Measurements from ENCODE around the gene SIX3.

DNA sequence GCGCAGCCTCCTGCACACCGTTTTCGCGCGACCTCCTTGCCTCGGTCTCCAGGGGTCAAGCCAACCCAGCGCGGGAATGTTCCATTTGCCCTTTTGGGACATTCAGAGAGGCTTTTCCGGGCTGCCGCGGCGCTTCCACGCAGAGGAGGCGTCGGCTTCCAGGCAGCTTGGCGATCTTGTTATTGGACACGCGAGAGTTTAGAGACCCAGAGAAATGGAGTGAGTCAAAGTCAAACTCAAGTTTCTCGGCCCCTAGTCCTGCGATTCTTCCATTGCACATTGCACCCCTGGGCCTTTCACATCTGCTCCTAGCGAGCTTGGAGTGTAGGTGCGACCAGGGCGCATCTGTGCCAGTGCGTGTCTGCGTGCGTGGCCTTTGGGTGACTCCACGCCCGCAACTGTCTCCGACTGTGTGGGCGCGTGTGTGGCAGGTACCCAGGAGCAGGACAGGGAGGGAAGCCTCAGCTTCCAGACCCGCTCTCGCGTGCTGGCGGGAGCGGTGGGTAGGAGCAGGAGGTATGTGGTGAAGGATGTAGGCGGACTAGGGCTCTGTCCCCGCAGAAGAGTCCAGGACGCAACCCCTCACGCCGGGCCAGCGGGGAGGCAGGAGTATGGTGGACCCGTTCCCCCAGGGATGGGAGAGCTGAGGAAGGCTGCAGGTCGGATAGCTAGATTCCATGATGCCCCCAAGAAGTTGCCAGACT, 13.5 kb downstream of the SIX3 start:
- TF ChIP-seq, protein P1, sequence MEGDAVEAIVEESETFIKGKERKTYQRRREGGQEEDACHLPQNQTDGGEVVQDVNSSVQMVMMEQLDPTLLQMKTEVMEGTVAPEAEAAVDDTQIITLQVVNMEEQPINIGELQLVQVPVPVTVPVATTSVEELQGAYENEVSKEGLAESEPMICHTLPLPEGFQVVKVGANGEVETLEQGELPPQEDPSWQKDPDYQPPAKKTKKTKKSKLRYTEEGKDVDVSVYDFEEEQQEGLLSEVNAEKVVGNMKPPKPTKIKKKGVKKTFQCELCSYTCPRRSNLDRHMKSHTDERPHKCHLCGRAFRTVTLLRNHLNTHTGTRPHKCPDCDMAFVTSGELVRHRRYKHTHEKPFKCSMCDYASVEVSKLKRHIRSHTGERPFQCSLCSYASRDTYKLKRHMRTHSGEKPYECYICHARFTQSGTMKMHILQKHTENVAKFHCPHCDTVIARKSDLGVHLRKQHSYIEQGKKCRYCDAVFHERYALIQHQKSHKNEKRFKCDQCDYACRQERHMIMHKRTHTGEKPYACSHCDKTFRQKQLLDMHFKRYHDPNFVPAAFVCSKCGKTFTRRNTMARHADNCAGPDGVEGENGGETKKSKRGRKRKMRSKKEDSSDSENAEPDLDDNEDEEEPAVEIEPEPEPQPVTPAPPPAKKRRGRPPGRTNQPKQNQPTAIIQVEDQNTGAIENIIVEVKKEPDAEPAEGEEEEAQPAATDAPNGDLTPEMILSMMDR (conservative IDR thresholded peaks at IDR 0.05 in 1 of 2, IDR thresholded peaks at IDR 0.05 in 1 of 2; ENCODE audit: extremely low read depth in 1 of 2, insufficient read depth in 1 of 2, low read depth in 1 of 2, low read length in 2 of 2) = no peak
- peak; percentile 82 for TF ChIP-seq EZH2 (IDR thresholded peaks at IDR 0.05; ENCODE audit: borderline replicate concordance, low read length)

All from mammary epithelial cell (primary cell).